Neural progenitor cell (in vitro differentiated cells): ENCODE data around the gene CASP1.

Experiments
- EZH2phosphoT487 ChIP-seq: fragments of 200-600 bp; sonication (generic); IDR thresholded peaks from 2 replicates; pipeline ENCODE4 v1.6.1; 2017; ENCODE audit warnings: antibody characterized with exemption
- TF ChIP-seq, protein P1 (sequence below): fragments of 200-600 bp; sonication (generic); IDR thresholded peaks from 2 replicates; pipeline ENCODE4 v1.5.1; 2017; ENCODE audit warnings: antibody characterized with exemption, mild to moderate bottlenecking

GRCh38 chr11:105005451-105005845 is 29.5 kb downstream of the CASP1 start:
- TF ChIP-seq, protein P1, sequence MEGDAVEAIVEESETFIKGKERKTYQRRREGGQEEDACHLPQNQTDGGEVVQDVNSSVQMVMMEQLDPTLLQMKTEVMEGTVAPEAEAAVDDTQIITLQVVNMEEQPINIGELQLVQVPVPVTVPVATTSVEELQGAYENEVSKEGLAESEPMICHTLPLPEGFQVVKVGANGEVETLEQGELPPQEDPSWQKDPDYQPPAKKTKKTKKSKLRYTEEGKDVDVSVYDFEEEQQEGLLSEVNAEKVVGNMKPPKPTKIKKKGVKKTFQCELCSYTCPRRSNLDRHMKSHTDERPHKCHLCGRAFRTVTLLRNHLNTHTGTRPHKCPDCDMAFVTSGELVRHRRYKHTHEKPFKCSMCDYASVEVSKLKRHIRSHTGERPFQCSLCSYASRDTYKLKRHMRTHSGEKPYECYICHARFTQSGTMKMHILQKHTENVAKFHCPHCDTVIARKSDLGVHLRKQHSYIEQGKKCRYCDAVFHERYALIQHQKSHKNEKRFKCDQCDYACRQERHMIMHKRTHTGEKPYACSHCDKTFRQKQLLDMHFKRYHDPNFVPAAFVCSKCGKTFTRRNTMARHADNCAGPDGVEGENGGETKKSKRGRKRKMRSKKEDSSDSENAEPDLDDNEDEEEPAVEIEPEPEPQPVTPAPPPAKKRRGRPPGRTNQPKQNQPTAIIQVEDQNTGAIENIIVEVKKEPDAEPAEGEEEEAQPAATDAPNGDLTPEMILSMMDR = no peak
- no peak for TF ChIP-seq EZH2phosphoT487
